NCI-H1048 (cell line): ENCODE results near the gene OPCML.

Experiments used
- DNase-seq: peaks from one replicate; lab custom pipeline; 2025; lab: John Stamatoyannopoulos, UW

The OPCML gene

DNA sequence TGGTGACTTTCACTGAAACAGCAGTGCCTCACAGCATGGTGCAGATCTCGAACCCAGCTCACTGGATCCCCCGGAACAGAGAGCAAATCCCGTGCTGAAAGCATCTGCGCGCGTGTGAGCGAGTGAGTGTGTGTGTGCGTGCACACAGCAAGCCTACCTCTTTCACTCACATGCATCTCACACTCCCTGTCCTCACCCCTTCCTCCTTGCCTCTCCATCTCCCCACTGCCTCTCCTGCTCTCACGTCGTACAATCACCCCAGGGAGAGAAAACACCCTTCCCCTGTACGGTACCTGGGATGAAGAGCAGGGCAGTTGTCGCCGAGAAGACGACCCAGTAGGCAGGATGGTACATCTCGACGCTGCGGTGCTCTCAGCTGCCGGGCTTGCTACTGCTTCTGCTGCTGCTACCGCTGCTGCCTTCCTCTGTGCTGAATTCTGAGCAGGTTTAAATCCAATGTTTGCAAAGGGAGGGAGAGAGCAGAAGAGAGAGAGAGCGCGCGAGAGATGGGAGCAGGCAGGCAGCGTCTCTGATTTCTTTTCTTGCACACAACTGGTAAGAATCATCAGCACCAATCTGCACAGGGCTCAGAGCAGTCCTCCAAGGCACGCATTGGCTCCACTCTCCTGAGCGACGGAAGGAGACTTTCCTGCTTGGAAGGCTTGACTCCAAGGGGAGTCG is at the start of gene OPCML:
Gene OPCML, minus strand, starts transcription at position 531 of the 681 bp plus-strand sequence.
- no peak for DNase-seq

DNA sequence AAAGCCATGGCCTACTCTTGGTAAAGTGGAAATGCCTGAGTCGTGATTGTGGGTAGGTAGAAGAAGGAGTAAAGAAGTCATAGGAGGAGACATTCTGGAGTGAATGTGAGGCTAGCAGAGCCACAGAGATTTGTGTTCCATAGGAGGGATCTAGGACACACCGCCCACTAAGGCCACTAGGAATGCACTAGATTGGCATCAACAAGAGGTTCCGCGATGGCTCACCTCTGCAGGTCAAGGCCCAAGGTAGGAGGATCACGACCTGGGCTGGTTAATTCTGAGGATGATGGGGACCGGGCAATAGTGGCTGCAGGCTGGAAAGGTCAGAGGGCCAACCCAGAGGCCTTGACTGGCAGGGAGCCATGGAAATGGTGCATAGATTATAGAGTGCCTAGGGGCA is 48.8 kb upstream of the OPCML start:
- DNase-seq, result no peak

DNA sequence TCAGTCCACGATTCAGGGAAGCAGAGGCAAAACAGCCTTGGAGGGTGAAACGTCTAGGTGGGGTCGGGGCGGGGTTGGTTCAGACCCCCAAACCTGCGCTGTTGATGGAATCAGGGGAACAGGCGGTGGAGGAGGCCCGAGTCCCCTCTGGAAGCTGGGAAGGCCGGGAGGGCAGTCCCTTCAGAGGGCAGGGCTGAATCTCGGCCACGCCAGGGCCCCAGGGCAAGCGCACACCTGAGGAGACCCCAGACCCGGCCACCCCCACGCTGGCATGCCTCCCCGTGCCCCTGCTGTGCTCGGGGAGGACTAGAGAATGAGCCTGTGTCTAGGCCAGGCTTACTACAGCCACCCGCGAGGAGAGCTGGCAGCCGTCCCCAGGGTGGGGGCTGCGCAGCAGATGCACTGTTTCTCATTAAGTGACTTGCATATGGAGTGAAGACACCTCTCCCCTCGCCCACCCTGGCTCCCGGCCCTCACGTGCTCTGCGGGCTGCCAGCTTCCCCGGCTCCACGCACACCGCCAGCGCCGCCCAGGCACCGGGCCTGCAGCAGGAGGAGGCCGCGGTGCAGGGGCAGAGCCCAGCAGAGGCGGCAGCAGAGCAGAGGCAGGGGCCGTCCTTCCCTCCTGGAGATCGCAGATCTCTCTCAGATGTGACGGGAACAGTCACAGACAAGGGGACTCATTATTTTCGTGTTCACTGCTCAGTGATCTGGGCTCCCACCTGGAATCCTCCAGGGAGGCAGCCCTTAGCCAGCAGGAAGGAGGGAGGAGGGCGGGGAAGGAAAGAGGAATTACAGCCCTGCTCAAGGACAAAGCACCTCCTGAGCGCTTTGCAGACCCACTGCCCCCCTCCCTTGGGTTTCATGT is 47.1 kb upstream of the OPCML start:
- no peak for DNase-seq

DNA sequence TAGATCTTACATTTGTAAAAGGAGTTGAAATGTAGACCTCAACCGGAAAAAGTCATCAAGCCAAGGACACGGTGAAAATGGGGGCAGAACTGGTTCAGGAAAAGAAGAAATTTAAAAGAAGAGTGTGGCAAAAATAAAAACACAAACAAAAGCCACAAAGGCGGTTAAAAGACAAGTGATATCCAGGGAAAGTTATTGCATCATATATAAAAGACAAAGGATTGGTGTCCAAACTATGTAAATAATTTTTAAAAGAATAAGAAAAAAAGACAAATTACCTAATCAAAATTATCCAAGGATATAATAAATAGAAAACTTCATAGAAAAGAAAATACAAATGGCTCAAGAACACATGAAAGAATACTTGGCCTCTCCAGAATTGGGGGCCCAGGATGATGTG is 45.1 kb upstream of the OPCML start:
- DNase-seq, result no peak

DNA sequence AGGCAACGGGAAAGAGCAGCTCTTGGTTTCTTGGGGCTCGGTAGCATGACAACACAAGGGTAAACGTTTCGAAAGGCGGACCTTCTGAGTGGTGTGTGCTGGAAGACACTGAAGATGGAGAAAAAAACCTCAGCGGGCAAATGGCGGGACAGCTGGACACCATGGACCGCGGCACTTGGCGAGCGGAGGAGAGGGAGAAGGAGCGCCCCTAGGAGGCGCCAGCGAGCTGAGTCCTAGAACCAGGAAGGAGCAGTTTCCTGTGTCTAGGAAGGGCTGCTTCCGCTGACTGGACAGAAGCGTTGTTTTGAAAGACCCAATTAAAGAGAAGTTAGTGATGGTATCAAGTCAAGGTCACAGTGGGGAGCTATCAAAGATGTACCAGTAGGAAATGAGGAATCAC is 44.0 kb upstream of the OPCML start:
- no peak for DNase-seq

DNA sequence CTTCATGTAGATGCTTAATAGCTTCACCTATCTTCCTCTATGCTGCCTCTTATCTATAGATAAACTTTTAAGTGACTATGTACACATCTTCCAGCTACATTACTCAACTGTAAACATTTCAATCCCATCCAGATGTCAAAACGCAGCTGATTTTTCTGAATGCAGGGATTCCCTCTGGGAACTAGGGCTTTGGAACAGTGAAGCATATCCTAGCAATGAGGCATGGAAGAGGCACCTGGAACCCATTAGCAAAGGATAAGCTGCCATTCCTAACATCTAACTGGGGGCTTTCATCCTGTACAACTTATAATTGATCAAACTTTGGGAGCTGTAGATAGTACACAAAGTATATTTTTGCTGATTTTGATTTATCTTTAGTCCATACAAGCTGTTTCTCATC is 40.8 kb upstream of the OPCML start:
- DNase-seq, result no peak

DNA sequence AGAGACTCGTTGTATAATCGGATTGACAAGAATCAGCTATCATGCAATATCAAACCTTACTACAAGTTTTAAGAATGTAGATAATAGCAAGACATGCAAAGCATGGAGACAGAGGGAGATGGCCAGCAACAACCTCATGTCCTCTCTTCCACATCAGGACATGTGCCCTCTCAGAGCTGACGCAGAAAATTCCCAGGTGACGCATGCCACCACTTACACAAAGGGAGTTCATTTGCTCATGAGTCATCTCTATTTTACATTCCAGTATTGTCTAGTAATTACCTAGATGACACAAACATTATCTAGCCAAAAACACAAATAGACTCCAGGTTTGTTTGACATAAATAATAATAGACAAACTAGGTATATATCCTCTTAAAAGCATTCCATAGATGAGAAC is 38.1 kb upstream of the OPCML start:
- no peak for DNase-seq

DNA sequence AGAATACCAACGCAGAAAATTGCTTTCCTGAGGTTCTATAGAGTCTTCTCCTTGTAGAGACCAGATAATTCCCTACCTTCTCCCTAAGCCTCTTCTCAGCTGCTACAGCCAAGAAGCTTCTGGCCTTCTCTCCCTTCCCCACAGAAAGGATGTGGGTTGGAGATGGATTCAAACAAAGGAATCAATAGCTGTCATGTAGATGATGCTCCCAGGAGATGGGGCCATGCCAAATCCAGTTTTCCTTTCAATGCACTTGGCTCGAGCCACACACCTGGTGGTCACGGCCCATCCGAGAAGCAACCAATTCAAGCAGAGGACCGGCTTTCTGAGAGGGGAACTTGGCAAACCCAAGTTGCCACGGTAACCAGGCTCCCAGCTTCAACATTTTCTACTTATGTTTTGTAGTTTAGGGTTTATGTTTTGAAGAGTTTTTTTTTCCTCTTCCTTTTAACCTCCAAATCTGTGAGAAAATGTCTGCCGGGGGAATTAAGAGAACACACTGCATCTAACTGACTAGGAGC is 31.3 kb upstream of the OPCML start:
- DNase-seq, result no peak

DNA sequence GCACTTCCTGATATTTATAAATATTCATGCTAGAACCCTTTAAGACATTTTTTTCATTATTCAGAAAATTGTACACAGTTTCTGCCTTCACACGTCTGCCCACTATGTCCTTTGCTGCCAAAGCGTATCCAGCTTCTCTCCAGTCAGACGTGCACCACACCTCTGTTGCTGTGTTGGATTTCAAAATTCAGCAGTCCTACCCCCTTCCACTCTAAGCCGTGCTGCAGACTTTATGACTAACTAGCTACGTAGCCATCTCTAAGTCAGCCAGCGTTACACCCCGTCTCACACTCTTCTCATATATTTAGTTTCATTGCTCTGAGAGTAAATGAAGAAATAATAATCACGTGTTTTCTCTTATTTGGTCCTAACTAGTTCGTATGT is 28.2 kb upstream of the OPCML start:
- no peak for DNase-seq

DNA sequence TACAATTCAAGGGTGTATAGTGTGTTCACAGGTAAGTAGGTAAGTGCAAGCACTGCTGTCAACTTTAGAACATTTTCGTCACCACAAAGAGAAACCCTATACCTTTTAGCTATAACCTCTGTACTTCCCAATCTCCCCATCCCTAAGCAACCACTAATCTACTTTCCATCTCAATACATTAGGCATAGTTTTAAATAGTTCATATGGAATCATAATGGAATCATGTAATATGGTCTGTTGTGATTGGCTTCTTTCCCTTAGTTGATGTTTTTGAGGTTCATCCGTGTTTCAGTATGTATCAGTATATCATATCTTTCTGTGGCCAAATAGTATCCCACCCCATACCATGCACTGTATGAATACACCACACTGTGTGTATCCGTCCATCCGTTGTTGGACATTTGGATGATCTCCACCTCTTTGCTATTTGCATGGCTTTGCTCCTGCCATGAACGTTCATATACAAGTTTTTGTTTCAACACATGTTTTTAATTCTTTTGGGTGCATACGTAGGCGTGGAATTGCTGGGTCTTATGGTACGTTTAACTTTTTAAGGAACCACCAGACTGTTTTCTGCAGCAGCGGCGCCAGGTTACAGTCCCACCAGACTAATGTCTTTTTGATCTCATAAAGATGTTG is 27.7 kb upstream of the OPCML start:
- DNase-seq, result no peak

DNA sequence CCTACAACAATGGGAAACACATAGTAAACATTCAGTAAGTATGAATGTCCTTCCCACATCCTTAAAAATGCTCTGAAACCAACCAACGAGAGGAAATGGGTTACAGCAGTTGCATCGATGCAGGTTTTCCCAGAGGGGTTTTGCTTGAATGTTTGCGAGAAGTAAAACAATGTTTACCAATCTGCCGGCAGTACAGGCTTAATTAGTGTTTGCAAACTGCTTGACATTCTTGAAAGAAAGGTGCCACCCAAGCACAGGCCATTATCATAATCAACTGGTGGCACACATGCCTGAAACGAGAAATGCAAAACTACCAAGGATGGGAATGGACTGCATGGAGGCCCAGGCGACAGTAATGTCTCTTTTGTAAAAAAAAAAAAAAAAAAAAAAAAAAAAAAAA is 27.1 kb upstream of the OPCML start:
- DNase-seq, result no peak

DNA sequence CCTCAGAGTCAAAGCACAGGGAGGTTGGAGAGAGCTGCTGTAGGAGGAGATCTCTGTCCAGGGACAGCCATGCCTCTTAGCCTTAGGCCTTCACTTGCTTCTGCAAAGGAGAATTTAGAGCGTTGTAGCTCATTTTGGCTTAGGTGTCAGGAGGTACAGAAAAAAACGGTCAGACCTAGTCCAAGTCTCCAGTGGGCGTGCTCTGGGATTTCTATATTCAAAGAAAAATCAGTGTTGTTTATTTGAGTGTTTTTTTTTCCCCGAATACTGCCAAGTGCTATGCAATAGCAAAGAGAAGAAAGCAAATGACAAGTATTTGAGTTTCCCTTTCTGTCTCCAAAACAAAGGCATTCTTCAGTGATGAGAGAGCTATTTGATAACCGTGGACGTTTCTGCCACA is 22.7 kb upstream of the OPCML start:
- DNase-seq, result no peak

DNA sequence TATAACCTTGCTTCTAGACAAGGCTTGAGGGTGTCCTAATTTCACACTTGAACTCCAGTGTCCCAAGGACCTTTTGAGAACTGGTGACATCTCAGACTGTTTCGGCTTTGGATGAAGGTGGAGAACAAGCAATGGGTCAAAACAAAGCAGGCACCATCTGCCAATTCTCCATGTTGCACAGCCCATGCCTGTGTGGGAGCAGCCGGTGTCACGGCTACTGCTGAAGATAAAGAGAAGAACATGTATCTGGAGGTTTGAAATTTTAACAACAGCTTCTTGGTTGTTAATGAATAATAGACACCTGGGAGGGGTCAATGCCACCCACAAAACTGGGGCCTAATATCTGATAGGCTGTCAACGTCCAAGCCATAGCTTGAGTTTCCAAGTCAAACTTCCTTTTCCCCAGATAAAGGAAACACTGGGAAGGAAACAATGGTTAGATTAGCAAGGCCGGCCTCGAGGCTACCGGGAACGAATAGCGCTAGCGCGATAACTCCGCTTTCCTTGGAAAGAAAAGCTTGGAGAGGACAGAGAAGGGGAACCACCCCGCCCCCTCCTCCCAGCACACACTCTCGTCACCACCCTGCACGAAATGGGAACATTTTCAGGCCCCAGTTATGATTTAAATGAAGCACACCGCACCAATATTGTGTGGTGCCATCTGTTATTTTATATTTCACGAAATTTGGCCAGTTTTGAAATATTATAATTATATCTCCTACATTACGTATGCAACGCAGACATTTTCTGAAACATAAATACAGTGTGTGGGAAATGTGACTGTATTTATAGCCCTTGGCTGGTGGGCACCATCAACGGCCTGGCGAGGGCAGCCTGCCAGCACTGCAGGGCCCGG is 21.8 kb upstream of the OPCML start:
- no peak for DNase-seq

DNA sequence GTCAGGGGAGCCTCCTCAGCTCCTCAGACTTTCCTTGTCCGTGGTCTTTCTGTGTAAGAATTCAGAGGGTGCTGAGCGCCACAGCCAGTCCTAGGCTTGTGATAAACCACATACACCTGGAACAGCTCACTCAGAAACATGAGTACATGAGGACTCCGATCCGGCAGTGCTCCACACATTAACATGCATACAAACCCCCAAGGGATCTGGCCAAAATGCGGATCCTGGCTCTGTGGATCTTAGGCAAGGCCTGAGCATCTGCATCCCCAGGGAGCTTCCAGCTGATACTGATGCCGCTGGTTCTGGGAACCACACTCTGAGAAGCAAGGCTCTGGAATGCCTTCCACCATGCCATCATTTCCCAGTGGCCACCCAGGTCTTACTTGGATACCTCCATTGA is 20.6 kb upstream of the OPCML start:
- DNase-seq, result no peak

DNA sequence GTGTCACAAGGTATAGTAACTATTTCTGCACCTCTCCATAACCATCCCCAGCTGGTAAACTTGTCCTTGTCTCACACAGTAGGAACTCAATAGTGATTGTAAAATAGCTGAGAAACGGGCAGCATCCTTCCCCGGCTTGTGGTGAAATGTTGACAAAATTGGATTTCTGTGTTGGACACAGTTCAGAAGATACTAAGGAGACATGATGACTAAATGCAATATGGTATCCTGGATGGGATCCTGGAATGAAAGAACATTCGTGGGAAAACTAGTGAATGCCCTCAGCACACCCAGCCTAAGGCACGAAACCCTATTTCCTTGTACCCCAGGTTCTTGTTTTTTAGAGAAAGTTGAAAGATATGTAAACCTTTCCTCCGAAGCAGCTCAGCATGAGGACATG is 18.8 kb upstream of the OPCML start:
- no peak for DNase-seq

DNA sequence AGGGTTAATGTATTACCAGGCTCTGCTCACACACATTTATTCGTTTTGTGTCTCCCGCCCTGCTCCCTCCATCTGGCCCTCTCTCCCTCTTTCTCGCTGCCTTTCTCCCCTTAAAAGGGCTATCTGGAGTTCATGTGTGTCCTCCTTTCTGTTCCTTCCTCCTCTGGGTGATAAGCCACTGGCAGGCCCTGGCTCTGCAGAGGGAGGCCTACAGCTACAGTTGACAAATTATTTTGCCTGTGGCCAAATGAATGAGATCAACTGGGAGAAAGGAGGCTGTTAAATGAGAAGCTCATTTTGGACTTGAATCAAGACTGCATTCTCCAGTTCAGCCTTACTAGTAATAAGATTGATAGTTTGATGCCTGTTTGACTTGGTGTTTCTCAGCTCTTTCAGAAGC is 17.5 kb upstream of the OPCML start:
- DNase-seq, result no peak

DNA sequence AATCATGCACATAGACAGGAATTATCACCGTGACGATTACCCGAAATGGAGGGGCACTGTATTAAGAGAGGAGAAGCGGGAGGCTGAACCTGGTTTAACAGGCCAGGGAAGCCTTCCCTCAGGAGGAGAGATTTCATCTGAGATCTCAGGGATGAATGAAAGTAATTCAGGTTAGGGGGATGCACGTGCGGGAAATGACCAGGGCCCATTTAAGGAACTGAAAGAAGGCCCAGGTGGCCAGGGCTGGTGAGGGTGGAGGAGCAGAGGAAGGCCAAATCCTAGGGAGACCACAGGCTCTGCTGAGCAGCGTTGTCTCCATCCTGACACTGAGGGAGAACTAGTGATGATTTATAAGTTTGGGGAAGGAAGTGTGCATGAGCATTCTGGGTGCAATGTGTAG is 16.3 kb upstream of the OPCML start:
- no peak for DNase-seq

DNA sequence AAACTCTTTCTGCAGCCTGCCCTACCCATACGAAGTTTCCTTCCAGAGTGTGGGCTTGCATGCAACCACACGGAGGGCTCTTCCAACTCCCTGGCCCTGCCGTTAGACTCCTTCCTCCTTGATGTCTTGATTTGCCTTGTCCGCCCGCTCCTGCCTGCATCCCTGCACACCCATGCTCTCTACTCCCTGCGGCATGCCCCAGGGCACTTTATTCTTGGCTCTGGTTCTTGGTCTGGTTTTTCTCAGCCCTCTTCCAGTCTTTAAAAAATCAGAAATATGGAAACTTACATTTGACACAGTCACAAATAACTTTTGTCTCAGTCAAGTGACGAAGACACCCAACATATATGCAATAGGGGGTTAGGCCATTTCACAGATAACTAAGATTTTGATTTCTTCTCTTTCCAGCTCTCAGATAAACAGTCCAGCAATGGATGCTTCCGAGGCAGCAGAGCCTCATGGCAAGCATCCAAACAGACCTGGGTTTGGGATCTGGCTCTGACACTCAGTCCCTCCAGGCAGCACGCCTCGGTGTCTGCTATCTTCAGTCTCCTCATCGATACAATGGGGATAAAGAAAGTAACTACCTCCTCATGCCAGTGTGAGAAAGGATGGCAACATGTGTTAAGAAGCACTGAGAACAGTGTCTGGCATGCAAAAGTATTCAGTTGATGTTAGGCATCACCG is 15.7 kb upstream of the OPCML start:
- no peak for DNase-seq

DNA sequence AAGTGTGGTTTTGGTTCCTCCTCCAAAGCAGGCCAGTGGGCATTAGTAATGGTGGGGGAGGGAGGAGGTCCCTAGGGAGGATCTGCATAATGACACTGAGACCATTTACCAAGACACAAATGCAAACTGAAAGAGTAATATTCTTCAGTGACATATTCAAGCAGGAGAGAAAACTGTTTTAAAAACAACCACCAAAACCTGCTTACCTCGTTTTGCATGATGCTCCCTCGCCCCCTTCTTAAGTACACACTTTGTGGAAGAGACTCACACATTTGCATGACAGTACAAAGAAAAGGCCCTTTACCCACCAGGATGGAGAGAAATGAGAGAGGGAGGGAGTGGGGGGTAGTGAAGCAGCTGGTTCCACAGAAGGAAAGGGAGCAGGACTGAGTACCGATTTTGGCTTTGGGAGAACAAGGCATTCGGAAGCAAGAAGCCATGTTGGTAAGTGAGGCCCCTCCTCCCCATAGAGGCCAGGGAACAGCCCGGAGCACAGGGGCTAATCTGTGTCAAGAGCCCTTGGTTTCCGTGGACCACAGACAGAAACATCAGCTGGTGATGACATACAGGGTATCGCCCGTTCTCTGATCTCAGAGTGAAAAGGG is 13.0 kb upstream of the OPCML start:
- no peak for DNase-seq

DNA sequence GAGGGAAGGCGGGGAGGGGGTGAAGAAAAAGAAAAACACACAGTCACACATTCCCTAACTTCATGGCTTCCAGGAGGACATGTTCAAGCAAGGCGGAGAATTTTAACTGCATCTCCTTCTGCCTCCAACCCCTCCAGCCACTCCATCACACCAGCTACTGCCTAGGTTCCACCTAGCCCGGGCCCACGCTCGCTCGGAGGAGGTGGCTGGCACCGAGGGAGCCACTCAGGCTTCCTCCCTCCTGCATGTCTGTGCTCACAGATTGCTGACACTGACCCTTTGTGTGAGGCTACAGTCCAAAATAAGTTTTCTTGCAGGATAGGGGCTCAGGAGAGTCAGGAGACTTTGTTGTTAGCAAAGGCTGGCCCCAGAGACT is 9.4 kb upstream of the OPCML start:
- DNase-seq, result no peak
